HG02678 (cell line): ENCODE results near the gene SIX5.

Experiments used
- ATAC-seq: cut with Tn5 transposase; IDR thresholded peaks from one replicate; pipeline ENCODE4 v1.9.1; 2021; ENCODE audit warnings: mild to moderate bottlenecking, moderate library complexity; ENCODE audit not compliant: unreplicated experiment

The SIX5 gene

GRCh38 chr19:45777395-45777961, 8.4 kb upstream of the SIX5 start:
- ATAC-seq: no peak

- ATAC-seq: no peak
Measured at GRCh38 chr19:45774765-45775164, 5.7 kb upstream of the SIX5 start.

- ATAC-seq: no peak
Measured at GRCh38 chr19:45773384-45773783, 4.3 kb upstream of the SIX5 start.

- ATAC-seq: no peak
Measured at GRCh38 chr19:45772912-45773311, 3.9 kb upstream of the SIX5 start.

- no peak for ATAC-seq
Measured at GRCh38 chr19:45772130-45772840, 3.2 kb upstream of the SIX5 start.

GRCh38 chr19:45771311-45771933, 2.4 kb upstream of the SIX5 start:
- ATAC-seq: no peak

GRCh38 chr19:45770192-45771101, 1.4 kb upstream of the SIX5 start:
- peak; percentile 44 for ATAC-seq

GRCh38 chr19:45769821-45770191, 754 bp upstream of the SIX5 start:
- ATAC-seq: no peak

- ATAC-seq: no peak
Measured at GRCh38 chr19:45768655-45768983, 433 bp downstream of the SIX5 start.

GRCh38 chr19:45767881-45768654, 984 bp downstream of the SIX5 start:
- no peak for ATAC-seq

GRCh38 chr19:45767410-45767880, 1.6 kb downstream of the SIX5 start:
- ATAC-seq: no peak

- ATAC-seq: no peak
Measured at GRCh38 chr19:45766869-45767346, 2.1 kb downstream of the SIX5 start.

GRCh38 chr19:45766296-45766868, 2.7 kb downstream of the SIX5 start:
- ATAC-seq: no peak

- no peak for ATAC-seq
Measured at GRCh38 chr19:45765702-45766295, 3.3 kb downstream of the SIX5 start.

- no peak for ATAC-seq
Measured at GRCh38 chr19:45764945-45765701, 3.9 kb downstream of the SIX5 start.

- no peak for ATAC-seq
Measured at GRCh38 chr19:45764475-45764874, 4.6 kb downstream of the SIX5 start.

- no peak for ATAC-seq
Measured at GRCh38 chr19:45763691-45764294, 5.3 kb downstream of the SIX5 start.

GRCh38 chr19:45762870-45763631, 6.0 kb downstream of the SIX5 start:
- ATAC-seq: no peak
